ENCODE results near the gene HDAC4. TPM values are rescaled to one million over a fixed set of nuclear protein-coding genes. Genes with fewer than 3 reads are reported as not detected.

HDAC4 gene
- polyA plus RNA-seq, 1 donor (not counting 4 experiments of a cell fraction or from before 2014, with no cell fraction given): 2.9 TPM

GRCh38 chr2:239020541-239021041 lies 380.2 kb downstream of the HDAC4 start:
- H3K27me3 ChIP-seq (ENCODE audit: control insufficient read depth, extremely low read depth, insufficient read depth, low read length): peaks cover 10% of the 10 kb centered on the region
- H4K20me1 ChIP-seq (ENCODE audit: control insufficient read depth, extremely low read depth, insufficient read depth, low read length): no peaks in the 10 kb centered on the region
- H3K9me1 ChIP-seq (ENCODE audit: control insufficient read depth, extremely low read depth, insufficient read depth, low read length): no peaks in the 10 kb centered on the region
- no peaks in the 10 kb centered on the region for H3K9me3 ChIP-seq (ENCODE audit: control insufficient read depth, low read depth, low read length)
- H3K36me3 ChIP-seq (ENCODE audit: control insufficient read depth in 2 of 2, extremely low read depth in 1 of 2, insufficient read depth in 2 of 2, low read length in 2 of 2): no peaks in the 10 kb centered on the region
- DNase-seq (ENCODE audit: low read depth, low spot score) (no peak), FAIRE-seq (no peak)
- H3K4me2 ChIP-seq (ENCODE audit: control insufficient read depth, extremely low read depth, insufficient read depth, low read depth, low read length): no peak overlapping the region
- TF ChIP-seq EZH2 (IDR thresholded peaks at IDR 0.05; ENCODE audit: low read length): no peak
- TF ChIP-seq, protein P1, sequence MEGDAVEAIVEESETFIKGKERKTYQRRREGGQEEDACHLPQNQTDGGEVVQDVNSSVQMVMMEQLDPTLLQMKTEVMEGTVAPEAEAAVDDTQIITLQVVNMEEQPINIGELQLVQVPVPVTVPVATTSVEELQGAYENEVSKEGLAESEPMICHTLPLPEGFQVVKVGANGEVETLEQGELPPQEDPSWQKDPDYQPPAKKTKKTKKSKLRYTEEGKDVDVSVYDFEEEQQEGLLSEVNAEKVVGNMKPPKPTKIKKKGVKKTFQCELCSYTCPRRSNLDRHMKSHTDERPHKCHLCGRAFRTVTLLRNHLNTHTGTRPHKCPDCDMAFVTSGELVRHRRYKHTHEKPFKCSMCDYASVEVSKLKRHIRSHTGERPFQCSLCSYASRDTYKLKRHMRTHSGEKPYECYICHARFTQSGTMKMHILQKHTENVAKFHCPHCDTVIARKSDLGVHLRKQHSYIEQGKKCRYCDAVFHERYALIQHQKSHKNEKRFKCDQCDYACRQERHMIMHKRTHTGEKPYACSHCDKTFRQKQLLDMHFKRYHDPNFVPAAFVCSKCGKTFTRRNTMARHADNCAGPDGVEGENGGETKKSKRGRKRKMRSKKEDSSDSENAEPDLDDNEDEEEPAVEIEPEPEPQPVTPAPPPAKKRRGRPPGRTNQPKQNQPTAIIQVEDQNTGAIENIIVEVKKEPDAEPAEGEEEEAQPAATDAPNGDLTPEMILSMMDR (optimal IDR thresholded peaks at IDR 0.05 in 1 of 3, IDR thresholded peaks at IDR 0.05 in 1 of 3, conservative IDR thresholded peaks at IDR 0.05 in 1 of 3; ENCODE audit: extremely low read depth in 1 of 3, insufficient read depth in 2 of 3, low read length in 3 of 3): no peak
- dilution Hi-C loops (cut with MboI; ENCODE audit: extremely low pct_ligation_motif_present, low sequenced_read_pairs): no loop called here
- no peak overlapping the region for H3K27ac ChIP-seq (ENCODE audit: control insufficient read depth, insufficient read depth, low read length)
- no peak overlapping the region for H3K9ac ChIP-seq (ENCODE audit: control insufficient read depth, extremely low read depth, insufficient read depth, low read length)
- H2AFZ ChIP-seq (ENCODE audit: control insufficient read depth, low read length): no peak overlapping the region
- H3K4me3 ChIP-seq (ENCODE audit: control insufficient read depth in 2 of 3, extremely low read depth in 1 of 3, insufficient read depth in 2 of 3, low read depth in 1 of 3, low read length in 3 of 3): no peak overlapping the region
- H3K79me2 ChIP-seq (ENCODE audit: control insufficient read depth, insufficient read depth, low read length): no peaks in the 10 kb centered on the region
- H3K4me1 ChIP-seq (ENCODE audit: control insufficient read depth, extremely low read depth, insufficient read depth, low read length): peaks cover 10% of the 10 kb centered on the region

GRCh38 chr2:239019183-239019581 lies 381.6 kb downstream of the HDAC4 start:
- no peak overlapping the region for H3K27ac ChIP-seq (ENCODE audit: control insufficient read depth, insufficient read depth, low read length)
- H3K9me3 ChIP-seq (ENCODE audit: control insufficient read depth, low read depth, low read length): no peaks in the 10 kb centered on the region
- no peaks in the 10 kb centered on the region for H3K4me1 ChIP-seq (ENCODE audit: control insufficient read depth, extremely low read depth, insufficient read depth, low read length)
- no peaks in the 10 kb centered on the region for H3K79me2 ChIP-seq (ENCODE audit: control insufficient read depth, insufficient read depth, low read length)
- no peak overlapping the region for H3K4me2 ChIP-seq (ENCODE audit: control insufficient read depth, extremely low read depth, insufficient read depth, low read depth, low read length)
- no peak overlapping the region for H2AFZ ChIP-seq (ENCODE audit: control insufficient read depth, low read length)
- dilution Hi-C loops (cut with MboI; ENCODE audit: extremely low pct_ligation_motif_present, low sequenced_read_pairs): no loop called here
- H3K4me3 ChIP-seq (ENCODE audit: control insufficient read depth in 2 of 3, extremely low read depth in 1 of 3, insufficient read depth in 2 of 3, low read depth in 1 of 3, low read length in 3 of 3): no peak overlapping the region
- TF ChIP-seq, protein P1 (optimal IDR thresholded peaks at IDR 0.05 in 1 of 3, IDR thresholded peaks at IDR 0.05 in 1 of 3, conservative IDR thresholded peaks at IDR 0.05 in 1 of 3; ENCODE audit: extremely low read depth in 1 of 3, insufficient read depth in 2 of 3, low read length in 3 of 3): no peak
- TF ChIP-seq EZH2 (IDR thresholded peaks at IDR 0.05; ENCODE audit: low read length): no peak
- H3K9me1 ChIP-seq (ENCODE audit: control insufficient read depth, extremely low read depth, insufficient read depth, low read length): no peaks in the 10 kb centered on the region
- no peak overlapping the region for H3K9ac ChIP-seq (ENCODE audit: control insufficient read depth, extremely low read depth, insufficient read depth, low read length)
- no peaks in the 10 kb centered on the region for H3K36me3 ChIP-seq (ENCODE audit: control insufficient read depth in 2 of 2, extremely low read depth in 1 of 2, insufficient read depth in 2 of 2, low read length in 2 of 2)
- peaks cover 24% of the 10 kb centered on the region for H3K27me3 ChIP-seq (ENCODE audit: control insufficient read depth, extremely low read depth, insufficient read depth, low read length)
- no peak for FAIRE-seq
- no peaks in the 10 kb centered on the region for H4K20me1 ChIP-seq (ENCODE audit: control insufficient read depth, extremely low read depth, insufficient read depth, low read length)
- no peak for DNase-seq (ENCODE audit: low read depth, low spot score)
